RWPE2 (cell line): ENCODE measurements around the gene OR4D11.

Experiments
- ATAC-seq: fragments of 200-7000 bp; cut with Tn5 transposase; 3 replicates; pipeline ENCODE4 v1.9.1; 2021; ENCODE audit warnings: low read depth
- DNase-seq: peaks from one replicate; pipeline ENCODE4 v3.0.0-alpha.2; 2020; ENCODE audit warnings: low spot score
- H3K27ac ChIP-seq: fragments of 450-650 bp; 2 replicates; pipeline ENCODE4 v1.5.1; 2017; ENCODE audit warnings: mild to moderate bottlenecking; ENCODE audit not compliant: poor library complexity, severe bottlenecking
- H3K27me3 ChIP-seq: fragments of 250-450 bp; sonication (Bioruptor Pico); 2 replicates; pipeline ENCODE4 v1.5.1; 2021; ENCODE audit warnings: mild to moderate bottlenecking, moderate library complexity; ENCODE audit not compliant: insufficient read depth, poor library complexity, severe bottlenecking
- H3K36me3 ChIP-seq: fragments of 250-450 bp; sonication (Bioruptor Pico); 2 replicates; pipeline ENCODE4 v1.5.1; 2020; ENCODE audit warnings: low read depth, mild to moderate bottlenecking, moderate library complexity
- H3K4me1 ChIP-seq: fragments of 250-450 bp; sonication (Bioruptor Pico); 2 replicates; pipeline ENCODE4 v1.5.1; 2021; ENCODE audit warnings: mild to moderate bottlenecking, moderate library complexity; ENCODE audit not compliant: insufficient read depth, poor library complexity, severe bottlenecking
- H3K4me3 ChIP-seq: fragments of 250-450 bp; sonication (Bioruptor Pico); 2 replicates; pipeline ENCODE4 v1.5.1; 2021; ENCODE audit warnings: mild to moderate bottlenecking, moderate library complexity; ENCODE audit not compliant: severe bottlenecking
- H3K9me3 ChIP-seq: fragments of 250-450 bp; sonication (Bioruptor Pico); 2 replicates; pipeline ENCODE4 v1.5.1; 2021; ENCODE audit warnings: mild to moderate bottlenecking, moderate library complexity; ENCODE audit not compliant: severe bottlenecking
- TF ChIP-seq, protein P1 (sequence below): fragments of 450-650 bp; IDR thresholded peaks from one replicate; pipeline ENCODE4 v1.5.1; 2017; ENCODE audit warnings: mild to moderate bottlenecking, moderate library complexity; ENCODE audit not compliant: poor library complexity, severe bottlenecking

OR4D11 gene

DNA sequence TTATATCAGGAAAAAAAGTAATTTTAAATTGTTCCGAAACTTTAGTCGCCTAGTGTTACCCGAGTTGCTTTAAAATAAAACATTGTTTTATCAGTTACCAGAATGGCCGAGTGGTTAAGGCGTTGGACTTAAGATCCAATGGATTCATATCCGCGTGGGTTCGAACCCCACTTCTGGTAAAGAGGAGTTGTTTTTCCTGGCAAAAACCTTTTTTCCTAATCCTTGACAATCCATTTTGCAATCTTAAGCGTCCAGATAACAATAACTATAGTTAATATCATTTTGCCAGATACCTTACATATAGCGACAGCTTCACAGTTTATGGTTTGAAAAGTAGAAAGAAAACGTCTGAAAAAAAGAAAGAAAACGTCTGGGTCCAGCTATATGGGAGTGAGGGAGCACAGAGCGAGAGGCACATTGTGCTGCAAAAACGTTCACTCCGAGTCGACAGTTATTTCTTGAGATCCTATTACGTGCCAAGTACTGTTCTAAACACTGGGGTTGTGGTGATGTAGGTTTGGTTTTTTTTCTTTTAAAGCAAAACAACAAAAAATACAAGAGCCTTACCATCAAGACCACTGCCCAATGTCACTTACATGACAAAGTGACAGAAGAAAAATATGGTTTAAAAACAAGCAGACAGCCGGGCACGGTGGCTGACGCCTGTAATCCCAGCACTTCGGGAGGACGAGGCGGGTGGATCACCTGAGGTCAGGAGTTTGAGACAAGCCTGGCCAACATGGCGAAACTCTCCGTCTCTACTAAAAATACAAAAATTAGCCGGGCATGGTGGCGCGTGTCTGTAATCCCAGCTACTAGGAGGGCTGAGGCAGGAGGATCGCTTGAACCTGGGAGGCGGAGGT lies 48.5 kb downstream of the OR4D11 start:
- no peak for ATAC-seq
- Histone ChIP-seq H3K4me3 (peak overlapping the region; percentile 41), H3K27ac (peak overlapping the region; percentile 86), H3K27me3 (no peaks in the 10 kb centered on the region), H3K36me3 (no peaks in the 10 kb centered on the region), H3K9me3 (no peaks in the 10 kb centered on the region), H3K4me1 (peaks cover 19% of the 10 kb centered on the region)
- DNase-seq, result no peak
- TF ChIP-seq, protein P1, sequence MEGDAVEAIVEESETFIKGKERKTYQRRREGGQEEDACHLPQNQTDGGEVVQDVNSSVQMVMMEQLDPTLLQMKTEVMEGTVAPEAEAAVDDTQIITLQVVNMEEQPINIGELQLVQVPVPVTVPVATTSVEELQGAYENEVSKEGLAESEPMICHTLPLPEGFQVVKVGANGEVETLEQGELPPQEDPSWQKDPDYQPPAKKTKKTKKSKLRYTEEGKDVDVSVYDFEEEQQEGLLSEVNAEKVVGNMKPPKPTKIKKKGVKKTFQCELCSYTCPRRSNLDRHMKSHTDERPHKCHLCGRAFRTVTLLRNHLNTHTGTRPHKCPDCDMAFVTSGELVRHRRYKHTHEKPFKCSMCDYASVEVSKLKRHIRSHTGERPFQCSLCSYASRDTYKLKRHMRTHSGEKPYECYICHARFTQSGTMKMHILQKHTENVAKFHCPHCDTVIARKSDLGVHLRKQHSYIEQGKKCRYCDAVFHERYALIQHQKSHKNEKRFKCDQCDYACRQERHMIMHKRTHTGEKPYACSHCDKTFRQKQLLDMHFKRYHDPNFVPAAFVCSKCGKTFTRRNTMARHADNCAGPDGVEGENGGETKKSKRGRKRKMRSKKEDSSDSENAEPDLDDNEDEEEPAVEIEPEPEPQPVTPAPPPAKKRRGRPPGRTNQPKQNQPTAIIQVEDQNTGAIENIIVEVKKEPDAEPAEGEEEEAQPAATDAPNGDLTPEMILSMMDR, result no peak

DNA sequence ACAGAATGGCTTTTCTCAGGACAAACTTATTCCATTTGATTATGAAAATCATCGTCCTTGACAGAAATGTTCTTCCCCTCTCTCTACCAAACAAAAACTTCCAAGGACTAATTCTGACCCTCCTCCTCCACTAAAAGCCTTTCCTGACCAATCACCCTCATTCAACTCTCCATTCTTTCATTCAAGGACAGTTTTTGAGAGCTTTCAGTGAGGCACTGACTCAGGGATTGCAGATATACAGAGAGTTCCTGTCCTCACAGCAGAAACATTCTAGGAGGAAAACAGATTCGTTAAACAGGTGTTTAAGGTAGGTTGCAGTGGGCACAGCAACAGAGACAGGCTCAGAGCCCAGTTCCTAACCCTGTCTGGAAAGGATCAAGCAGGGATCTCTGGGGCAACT lies 49.5 kb downstream of the OR4D11 start:
- no peak for ATAC-seq
- TF ChIP-seq, protein P1, result no peak
- no peaks in the 10 kb centered on the region for H3K36me3 ChIP-seq
- DNase-seq, result no peak
- H3K27me3 ChIP-seq, result no peaks in the 10 kb centered on the region
- H3K4me1 ChIP-seq, result peaks cover 23% of the 10 kb centered on the region
- no peak overlapping the region for H3K27ac ChIP-seq
- no peak overlapping the region for H3K4me3 ChIP-seq
- no peaks in the 10 kb centered on the region for H3K9me3 ChIP-seq

DNA sequence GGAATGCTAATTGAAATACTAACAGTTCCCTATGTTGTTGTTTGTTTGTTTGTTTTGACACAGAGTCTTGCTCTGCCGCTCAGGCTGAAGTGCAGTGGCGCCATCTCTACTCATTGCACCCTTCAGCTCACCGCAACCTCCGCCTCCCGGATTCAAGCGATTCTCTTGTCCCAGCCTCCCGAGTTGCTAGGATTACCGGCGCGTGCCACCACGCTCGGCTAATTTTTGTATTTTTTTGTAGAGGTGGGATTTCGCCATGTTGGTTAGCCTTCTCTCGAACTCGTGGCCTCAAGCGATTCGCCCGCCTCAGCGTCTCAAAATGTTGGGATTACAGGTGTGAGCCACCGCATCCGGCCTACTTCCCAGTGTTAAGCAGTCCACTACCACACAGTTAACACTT lies 49.9 kb downstream of the OR4D11 start:
- peaks cover 20% of the 10 kb centered on the region for H3K4me1 ChIP-seq
- ATAC-seq, result no peak
- TF ChIP-seq, protein P1, result no peak
- H3K27ac ChIP-seq, result no peak overlapping the region
- no peak overlapping the region for H3K4me3 ChIP-seq
- H3K9me3 ChIP-seq, result no peaks in the 10 kb centered on the region
- DNase-seq, result no peak
- H3K36me3 ChIP-seq, result no peaks in the 10 kb centered on the region
- no peaks in the 10 kb centered on the region for H3K27me3 ChIP-seq
